HG02798 (cell line): Measurements from ENCODE around the gene SERPINB2.
A peak's percentile ranks its signal among the peaks of the same experiment; 100 is the strongest.

Experiments used
- ATAC-seq: cut with Tn5 transposase; IDR thresholded peaks from one replicate; pipeline ENCODE4 v1.9.1; 2021; ENCODE audit warnings: mild to moderate bottlenecking; ENCODE audit not compliant: unreplicated experiment, poor library complexity

Gene SERPINB2

DNA sequence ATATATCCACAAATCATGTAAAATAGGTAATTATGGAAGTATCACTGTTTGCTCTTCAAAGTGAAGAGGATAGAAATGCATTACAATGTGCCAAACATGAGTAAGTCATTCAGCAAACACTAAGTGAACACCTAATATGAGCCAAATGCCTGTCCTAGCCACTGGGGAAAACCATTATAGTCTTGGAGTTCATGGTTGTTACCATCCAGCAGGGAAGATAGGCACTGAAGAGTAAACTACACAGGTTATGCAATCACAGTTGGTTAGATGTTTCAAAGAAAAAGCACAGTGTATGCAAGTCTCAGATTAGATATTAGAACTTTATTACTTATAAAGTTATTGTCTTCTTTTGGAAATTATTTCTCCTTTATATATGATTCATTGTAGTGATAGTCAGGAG, 3.9 kb upstream of the SERPINB2 start:
- no peak for ATAC-seq

DNA sequence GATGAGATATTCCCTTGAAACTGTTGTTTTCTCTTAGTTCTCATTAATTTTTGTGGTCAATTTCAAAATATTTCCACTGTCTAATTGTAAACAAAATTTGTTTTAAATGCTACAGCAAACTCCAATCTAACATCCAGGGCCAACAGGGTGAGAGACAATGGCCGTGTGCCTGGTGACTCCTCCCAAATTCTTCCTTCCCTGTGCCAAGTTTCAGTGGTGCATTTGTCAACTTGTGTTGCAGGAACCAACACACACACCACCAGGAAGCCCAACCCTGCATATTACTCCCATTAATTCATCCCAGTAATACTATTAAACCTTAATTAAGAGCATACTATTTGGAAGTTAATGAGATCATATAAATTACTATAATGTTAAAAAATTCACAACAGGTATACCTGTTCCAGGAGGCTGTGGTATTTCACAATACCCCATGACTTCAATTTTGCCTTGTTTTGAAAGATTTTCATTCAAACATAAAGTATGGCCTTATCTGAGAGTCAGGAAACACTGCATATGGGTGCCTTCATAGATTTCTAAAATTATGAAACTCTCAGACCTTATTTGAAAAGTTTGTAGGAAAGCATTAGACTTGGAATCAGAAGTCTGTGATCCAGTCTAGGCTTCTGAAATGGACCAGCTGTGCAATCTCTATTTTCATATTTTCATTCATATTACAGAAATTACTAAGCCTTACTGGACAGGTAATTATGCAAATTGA, 1.1 kb downstream of the SERPINB2 start:
- no peak for ATAC-seq

DNA sequence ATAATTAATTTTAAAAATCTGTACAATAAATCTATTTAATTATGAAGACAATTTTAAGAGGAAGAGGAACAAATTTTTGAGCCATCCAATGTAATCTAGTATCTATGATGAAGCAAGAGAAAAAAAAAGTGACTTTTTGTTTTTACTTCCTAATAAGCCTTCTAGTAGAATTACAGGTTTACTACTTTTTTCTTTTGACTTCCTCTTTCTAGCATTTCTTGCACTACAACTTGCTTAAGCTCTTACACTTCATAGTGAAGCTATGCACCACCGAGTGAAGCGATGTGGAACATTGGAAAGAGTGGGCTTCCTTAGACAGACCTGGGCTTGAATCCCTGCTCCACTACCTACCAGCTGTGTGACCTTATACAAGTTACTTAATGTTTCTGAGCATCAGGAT, 2.1 kb downstream of the SERPINB2 start:
- no peak for ATAC-seq

DNA sequence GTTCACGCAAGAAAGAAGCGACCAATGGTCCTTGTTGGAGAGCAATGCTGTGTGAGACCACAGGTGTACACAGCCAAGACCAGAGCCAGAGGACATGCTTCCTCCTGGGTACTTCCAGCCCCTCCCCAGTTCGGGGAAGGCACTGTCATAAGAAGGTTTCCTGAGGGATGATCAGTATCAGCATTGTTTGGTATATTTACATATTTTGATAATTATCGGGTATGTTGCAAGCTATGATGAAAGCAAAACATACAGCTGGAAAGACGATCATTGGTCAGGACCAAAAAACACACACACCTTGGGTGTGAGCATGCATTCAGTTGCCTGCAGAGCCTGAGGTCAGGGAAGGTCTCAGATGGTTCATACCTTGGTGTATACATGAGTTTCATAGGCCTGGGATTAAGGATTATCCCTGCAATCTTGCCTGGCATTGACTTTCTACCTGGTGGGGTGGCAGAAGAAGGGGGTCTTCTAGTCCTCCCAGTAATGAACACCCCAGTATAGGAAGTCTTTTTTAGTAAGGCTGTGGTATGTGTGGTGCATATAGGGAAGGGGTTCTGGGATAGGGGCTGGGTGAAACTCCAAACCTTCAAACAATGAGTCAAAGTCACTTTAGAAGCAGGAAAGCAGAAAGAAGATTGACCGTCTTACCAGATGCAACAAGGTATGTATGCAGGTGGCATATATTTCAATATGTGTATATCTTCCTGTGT, 2.9 kb downstream of the SERPINB2 start:
- ATAC-seq = no peak

DNA sequence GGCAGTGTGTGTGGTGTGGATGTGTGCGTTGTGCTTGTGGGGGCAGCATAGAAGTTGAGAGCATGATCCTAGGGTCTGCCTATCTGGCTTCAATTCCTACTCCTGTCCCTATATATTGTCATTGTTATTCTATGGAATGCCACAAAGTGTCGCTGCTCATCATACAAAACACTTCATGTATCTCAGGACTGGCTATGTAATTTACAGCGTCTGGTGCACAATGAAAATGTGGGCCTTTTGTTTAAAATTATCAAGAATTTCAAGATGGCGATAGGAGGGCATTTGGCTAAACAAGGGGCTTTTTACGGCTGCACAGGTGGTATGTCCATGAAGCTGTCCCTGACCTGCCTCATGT, 3.4 kb downstream of the SERPINB2 start:
- peak; percentile 86 for ATAC-seq

DNA sequence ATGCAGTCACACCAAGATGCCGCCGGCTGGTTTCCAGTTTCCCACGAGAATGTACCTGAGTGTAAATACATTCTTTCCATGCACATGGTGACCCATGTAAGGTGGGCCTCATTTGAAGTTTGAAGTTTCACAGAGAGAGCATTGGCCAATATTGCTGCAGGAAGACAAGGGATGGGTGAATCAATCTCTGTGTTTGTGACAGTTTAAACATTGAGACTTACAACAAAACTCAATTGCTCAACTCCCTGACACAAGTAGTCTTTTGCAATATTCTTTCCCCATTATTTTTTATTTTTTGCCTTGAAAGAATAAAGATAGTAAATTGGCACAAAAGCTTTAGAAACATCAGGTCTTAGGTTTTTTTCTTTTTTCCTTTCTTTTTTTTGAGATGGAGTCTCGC, 5.1 kb downstream of the SERPINB2 start:
- no peak for ATAC-seq

DNA sequence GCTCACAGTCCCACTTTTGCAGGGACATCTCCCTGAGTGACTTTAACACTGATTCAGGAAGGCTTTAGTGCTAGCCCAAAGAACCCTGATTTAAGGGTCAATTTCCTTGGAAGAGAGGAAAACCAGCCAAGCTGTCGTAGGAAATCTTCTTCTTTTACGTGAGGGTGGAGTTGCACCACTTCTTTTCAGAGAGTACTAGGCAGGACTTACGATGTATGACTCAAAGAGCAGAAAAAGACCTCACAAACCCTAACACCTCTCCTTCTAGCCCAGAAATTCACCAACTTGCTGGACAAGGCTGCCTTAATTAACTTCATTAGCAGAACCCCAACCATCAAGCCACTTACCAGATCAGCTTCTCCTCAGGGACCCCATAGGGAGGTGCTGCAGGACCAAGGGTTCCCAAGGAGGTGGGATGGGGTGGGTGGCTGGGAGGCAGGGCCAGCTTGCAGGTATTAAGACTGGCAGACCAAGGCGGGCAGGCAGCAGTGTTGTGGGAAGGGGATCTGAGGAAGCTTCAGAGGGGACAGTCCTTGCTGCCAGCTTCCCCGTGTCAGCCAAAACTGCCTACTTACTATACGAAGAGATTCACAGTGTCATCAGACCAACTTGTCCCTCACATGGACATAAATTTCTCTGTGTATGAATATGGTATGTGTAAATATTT, 6.7 kb downstream of the SERPINB2 start:
- no peak for ATAC-seq

DNA sequence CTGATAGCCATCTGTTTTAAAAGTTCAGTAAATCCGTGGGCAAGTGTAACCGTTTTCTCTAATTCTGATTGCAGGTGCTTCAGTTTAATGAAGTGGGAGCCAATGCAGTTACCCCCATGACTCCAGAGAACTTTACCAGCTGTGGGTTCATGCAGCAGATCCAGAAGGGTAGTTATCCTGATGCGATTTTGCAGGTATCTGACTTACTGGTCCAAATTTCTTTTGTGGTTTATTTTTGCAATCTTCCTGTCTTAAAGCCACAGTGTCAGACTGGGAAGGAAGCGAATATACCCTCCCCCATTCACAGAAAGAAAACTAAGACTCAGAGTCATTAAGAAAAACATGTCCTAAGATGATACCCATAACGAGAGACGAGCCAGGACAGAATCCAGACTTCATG, 7.7 kb downstream of the SERPINB2 start:
- ATAC-seq = no peak

DNA sequence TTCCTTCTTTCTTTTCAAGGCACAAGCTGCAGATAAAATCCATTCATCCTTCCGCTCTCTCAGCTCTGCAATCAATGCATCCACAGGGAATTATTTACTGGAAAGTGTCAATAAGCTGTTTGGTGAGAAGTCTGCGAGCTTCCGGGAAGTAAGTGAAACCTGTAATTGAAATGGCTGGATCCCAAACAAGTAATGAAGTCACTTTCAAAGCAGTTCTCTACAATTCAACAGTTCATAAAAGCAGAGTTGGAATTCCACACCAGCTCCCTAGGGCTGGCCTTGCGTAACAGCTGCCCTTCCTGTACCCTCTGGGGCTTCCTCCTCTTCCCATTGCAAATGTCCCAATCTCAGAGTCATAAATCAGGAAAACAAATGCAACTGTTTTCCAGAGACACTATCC, 9.6 kb downstream of the SERPINB2 start:
- no peak for ATAC-seq

DNA sequence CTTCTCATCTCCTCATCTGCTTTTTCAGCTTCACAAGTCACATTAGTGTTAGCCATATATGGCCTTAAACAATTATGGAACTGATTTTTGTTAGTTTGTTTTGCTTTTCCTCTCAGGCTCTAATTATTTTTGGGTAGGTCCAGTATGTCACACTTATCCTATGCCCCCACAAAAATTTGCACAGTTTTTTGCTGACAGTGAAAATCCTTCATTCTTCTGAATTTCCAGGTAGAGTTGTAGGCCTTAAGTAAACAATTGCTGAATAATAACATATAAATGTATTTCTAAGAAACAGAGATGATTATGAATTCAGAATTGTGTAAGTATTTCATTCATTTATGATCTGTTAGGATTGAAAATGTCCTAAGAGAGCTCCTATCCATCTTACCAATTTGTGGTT, 11.7 kb downstream of the SERPINB2 start:
- no peak for ATAC-seq

DNA sequence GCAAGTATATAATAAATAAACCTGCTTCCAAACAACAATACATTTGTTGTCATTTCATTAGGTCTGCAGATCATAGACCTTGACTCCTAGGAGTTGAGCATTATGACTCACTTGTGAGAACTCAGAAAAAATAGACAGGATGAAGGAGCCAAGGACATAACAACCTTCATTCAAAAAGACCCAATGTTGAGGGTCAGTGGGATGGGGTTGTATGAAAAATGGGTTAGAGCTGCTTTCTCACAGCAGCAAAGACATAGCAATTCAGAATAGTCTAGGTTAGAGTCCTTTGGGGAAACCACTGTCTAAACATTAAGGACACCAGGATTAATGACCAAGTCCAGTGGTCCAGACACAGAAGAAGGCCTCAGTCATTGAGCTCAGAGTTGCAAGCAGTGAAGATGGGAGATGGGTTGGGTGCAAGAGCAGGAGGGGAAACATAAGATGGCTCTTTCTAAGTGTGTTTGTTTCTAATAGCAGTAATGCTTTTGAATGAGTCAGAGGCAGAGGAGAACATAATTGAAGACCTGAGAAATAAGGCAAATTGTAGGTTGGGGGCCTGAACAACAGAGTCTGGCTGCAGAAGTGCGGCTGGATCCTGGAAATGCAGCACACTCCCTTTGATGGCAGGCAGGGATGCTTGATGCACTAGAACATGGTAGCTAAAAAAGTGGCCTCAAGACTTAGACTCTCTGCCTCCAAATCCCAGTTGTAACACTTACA, 16.5 kb downstream of the SERPINB2 start:
- no peak for ATAC-seq

DNA sequence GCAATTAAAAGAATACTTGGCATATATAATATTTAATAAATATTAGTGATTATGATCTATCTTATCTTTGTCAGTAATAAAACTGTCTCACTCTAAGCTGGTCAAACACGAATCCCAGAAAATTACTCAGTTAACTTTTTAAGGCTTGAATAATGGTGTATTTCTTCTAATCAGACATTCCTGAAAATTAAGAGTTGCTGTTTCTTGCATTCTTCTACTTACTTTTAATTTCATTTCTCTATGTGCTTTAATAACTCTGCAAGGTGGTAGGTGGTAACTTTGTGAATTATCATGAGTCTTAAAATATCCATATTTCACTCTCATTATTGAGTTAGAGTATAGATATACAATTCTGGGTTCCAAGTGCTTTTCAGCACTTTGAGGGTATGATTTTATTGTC, 17.2 kb downstream of the SERPINB2 start:
- no peak for ATAC-seq

DNA sequence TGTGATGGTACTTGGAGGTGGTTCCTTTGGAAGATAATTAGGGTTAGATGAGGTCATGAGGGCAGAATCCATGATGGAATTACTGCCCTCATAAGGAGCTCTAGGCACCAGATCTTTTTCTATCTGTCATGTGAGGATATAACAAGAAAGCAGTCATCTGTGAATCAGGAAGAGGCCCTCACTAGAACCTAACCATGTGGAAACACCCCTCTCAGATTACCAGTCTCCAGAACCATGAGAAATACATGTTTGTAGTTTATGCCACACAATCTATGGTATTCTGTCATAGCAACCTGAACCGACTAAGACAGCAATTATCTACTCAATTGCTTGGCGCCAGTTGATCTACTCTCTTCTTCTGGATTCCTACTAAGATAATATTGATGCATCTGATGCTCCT, 17.9 kb downstream of the SERPINB2 start:
- ATAC-seq = no peak

DNA sequence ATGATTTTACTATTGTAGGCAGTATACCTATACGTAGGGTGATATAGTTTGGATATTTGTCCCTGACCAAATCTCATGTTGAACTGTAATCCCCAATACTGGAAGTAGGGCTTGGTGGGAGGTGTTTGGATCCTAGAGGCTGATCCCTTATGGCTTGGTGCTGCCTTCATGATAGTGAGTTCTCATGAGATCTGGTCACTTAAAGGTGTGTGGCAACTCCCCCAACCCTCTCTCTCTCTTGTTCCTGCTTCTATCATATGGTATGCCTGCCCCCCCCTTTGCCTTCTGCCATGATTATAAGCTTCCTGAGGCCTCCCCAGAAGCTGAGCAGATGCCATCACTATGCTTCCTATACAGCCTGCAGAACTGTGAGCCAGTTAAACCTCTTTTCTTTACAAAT, 18.6 kb downstream of the SERPINB2 start:
- no peak for ATAC-seq

DNA sequence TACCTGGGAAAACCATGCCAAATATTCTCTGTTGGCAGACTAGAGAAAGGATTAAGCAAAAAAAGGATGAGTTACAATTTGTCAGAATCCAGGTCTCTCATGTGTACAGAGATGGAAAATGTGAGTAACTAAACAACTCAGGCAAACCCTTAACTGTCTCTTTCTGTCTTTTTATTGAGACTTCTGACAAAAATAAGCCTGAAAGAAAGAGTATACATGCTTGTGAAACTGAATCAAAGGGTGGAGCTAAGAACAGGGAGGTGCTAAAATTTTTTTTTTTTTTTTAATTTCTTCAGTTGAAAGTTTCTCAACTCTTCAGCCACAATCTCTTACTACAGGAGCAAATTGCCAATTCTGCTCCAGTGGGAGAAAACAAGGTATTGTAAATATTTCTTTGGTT, 20.2 kb downstream of the SERPINB2 start, which contains the start of gene SERPINB10:
SERPINB10 (plus strand) TSS at position 295 of the 400 bp plus-strand sequence. CDS start 7,553 bp downstream, outside the sequence.
- ATAC-seq = peak; percentile 67

DNA sequence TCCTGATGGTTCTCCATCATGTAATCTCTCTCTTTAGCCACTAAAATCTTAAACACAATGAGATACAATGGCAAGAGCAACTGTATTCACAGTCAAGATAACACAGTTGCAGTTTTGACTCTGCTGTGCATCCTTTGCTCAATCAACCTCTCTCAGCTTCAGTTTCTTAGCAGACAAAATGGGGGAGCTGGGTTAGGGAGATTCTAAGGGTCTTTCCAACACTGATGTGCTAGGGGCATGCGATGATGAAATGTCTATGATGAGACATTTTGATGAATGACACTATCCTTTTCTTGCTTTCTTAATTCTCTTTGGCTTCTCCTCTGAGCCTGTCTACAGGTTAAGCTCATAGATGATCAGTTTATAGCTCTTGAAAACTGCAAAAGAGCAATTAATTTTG, 21.4 kb downstream of the SERPINB2 start:
- no peak for ATAC-seq

DNA sequence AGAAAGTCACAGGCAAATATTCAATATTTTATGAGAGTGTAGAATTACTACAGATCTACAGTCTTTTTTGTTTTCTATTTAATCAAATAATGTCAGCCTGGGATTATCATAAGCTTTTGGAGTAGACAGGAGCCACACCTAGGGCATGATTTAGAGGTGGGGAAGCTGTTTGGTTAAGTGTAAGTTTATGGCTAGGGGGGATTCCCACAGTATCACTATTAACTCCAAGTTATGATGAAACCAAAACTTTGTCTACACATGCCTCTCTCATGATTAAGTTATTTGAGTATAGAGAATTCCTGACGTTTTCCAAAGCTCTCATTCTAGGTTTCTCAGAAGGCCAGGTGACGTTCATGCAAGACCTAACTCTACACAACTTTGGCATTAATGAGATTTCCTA, 22.4 kb downstream of the SERPINB2 start:
- ATAC-seq = peak; percentile 68

DNA sequence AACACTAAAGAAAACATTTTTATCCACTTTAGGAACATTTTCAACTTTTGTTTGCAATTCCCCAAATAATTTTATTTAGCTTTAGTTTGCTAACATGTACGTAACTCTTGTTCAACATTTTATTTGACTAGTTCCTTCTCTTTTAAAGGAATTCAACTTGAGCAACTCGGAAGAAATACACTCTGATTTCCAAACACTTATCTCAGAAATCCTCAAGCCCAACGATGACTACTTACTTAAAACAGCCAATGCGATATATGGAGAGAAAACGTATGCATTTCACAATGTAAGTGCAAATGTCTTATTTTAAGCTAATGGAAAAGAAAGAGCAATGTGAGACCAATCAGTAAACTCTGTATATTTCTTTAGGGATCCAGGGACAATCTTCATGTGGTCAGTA, 30.3 kb downstream of the SERPINB2 start:
- ATAC-seq = no peak

DNA sequence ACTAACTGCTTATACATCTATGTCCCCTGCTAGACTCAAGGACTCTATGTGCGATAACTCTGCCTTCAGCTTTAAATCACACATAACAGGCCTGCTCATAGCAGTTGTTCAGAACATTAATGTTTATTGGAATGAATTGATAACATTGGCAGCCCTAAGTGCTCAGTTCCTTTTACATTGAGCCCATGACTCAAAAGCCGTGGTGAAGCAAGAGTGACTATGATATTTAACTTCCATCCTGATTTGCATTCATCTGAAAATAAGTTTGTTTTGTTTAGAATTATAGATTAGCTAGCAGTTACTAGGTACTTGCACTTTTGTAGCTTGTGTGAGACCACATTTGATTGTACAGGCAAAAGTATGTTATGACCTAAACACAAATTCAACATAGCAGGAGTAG, 34.5 kb downstream of the SERPINB2 start:
- no peak for ATAC-seq

DNA sequence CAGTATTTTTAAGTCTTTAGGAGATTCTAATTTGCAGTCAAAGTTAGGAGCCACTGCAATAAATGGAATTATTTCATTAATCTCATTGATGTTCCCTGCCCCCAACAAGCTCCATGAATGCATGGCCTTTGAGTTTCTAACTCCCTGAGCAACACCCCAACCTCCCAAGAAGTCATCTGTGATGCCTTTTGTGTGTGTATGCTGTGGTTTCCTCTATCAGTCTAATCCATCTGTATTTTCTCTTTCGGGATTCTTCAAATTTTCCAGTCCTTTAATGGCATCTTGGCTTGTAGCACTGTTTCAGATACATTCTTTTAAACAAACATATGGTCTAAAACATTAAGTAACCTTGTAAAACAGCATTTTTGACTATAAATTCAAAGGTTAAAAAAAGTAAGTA, 37.0 kb downstream of the SERPINB2 start:
- no peak for ATAC-seq

DNA sequence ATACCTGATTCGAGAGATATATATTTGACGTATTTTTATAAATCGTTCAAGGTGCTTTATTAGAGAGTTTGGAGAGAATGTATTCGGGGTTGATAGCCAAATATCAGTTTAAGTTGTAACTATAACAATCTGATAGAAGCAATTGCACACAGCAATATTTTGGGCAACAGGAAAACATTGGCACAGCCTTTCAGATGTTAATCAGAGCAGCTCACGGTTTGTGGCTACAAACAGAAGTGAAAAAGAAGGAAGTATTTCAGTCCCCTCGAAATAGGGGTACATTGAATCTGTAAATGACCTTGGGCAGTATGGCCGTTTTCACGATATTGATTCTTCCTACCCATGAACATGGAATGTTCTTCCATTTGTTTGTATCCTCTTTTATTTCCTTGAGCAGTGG, 40.8 kb downstream of the SERPINB2 start:
- ATAC-seq = no peak
